ENCODE results near the gene INKA1.
"Not testable (repeated sequence)": the region's sequence is repeated elsewhere in the genome, so short reads cannot be mapped to it uniquely, and the experiment has no call there.

- not testable (repeated sequence) for TF ChIP-seq CTCF, POLR2A (IDR thresholded peaks at IDR 0.05)
These were observed 27.0 kb upstream of the INKA1 start for GRCh38 chr3:49776101-49776500.

Data from lower leg skin (tissue), 3 donors.